ENCODE results near the gene GGTLC3.
"Not testable (repeated sequence)": the region's sequence is repeated elsewhere in the genome, so short reads cannot be mapped to it uniquely, and the experiment has no call there.

The GGTLC3 gene

GRCh38 chr22:18518061-18518460, at the start of gene GGTLC3:
TSS of gene GGTLC3 (minus strand) at chr22:18518161. CDS start at chr22:18517897, 264 bp downstream.
- DNase-seq (ENCODE audit: low read depth): not testable (repeated sequence)

- DNase-seq (ENCODE audit: low read depth): not testable (repeated sequence)
Observed at GRCh38 chr22:18560099-18560974, 42.4 kb upstream of the GGTLC3 start.

- not testable (repeated sequence) for DNase-seq (ENCODE audit: low read depth)
Observed at GRCh38 chr22:18558939-18559338, 41.0 kb upstream of the GGTLC3 start.

GRCh38 chr22:18558516-18558915, 40.6 kb upstream of the GGTLC3 start:
- DNase-seq (ENCODE audit: low read depth): not testable (repeated sequence)

- DNase-seq (ENCODE audit: low read depth): not testable (repeated sequence)
Observed at GRCh38 chr22:18554280-18555256, 36.6 kb upstream of the GGTLC3 start.

GRCh38 chr22:18552839-18553597, 35.1 kb upstream of the GGTLC3 start:
- not testable (repeated sequence) for DNase-seq (ENCODE audit: low read depth)

- not testable (repeated sequence) for DNase-seq (ENCODE audit: low read depth)
Observed at GRCh38 chr22:18551046-18551445, 33.1 kb upstream of the GGTLC3 start.

GRCh38 chr22:18549458-18550179, 31.7 kb upstream of the GGTLC3 start:
- not testable (repeated sequence) for DNase-seq (ENCODE audit: low read depth)

- DNase-seq (ENCODE audit: low read depth): not testable (repeated sequence)
Observed at GRCh38 chr22:18544615-18545014, 26.7 kb upstream of the GGTLC3 start.

- DNase-seq (ENCODE audit: low read depth): not testable (repeated sequence)
Observed at GRCh38 chr22:18543400-18543799, 25.4 kb upstream of the GGTLC3 start.

GRCh38 chr22:18539994-18540393, 22.0 kb upstream of the GGTLC3 start:
- DNase-seq (ENCODE audit: low read depth): not testable (repeated sequence)

- not testable (repeated sequence) for DNase-seq (ENCODE audit: low read depth)
Observed at GRCh38 chr22:18534315-18534714, 16.4 kb upstream of the GGTLC3 start.

- not testable (repeated sequence) for DNase-seq (ENCODE audit: low read depth)
Observed at GRCh38 chr22:18533633-18534032, 15.7 kb upstream of the GGTLC3 start.

GRCh38 chr22:18529416-18530145, 11.6 kb upstream of the GGTLC3 start:
- not testable (repeated sequence) for DNase-seq (ENCODE audit: low read depth)

- peak; percentile 89 for DNase-seq (ENCODE audit: low read depth)
Observed at GRCh38 chr22:18528597-18529415, 10.8 kb upstream of the GGTLC3 start.

GRCh38 chr22:18527752-18528596, 10.0 kb upstream of the GGTLC3 start, which contains the start of gene TMEM191B:
TSS of gene TMEM191B (plus strand) at chr22:18527802. CDS start at chr22:18527981, 179 bp downstream.
- not testable (repeated sequence) for DNase-seq (ENCODE audit: low read depth)

GRCh38 chr22:18523328-18523727, 5.4 kb upstream of the GGTLC3 start:
- not testable (repeated sequence) for DNase-seq (ENCODE audit: low read depth)

GRCh38 chr22:18522762-18523161, 4.8 kb upstream of the GGTLC3 start:
- not testable (repeated sequence) for DNase-seq (ENCODE audit: low read depth)
